Keratinocyte (primary cell): ENCODE results near the gene FOCAD.

Experiments
- CTCF ChIP-seq, 3 experiments: IDR thresholded peaks in 1 of 3; conservative IDR thresholded peaks in 1 of 3; optimal IDR thresholded peaks in 1 of 3; 2 replicates in 2 of 3; 3 replicates in 1 of 3; pipeline versions ENCODE3 to v1.5.1; 2011; ENCODE audit warnings: low read length in 3 of 3, mild to moderate bottlenecking in 3 of 3, moderate library complexity in 2 of 3, control low read depth in 1 of 3, inconsistent platforms in 1 of 3; ENCODE audit not compliant: insufficient read depth in 2 of 3; ENCODE audit errors: extremely low read depth in 1 of 3
- EZH2 ChIP-seq: IDR thresholded peaks from one replicate; pipeline ENCODE4 v1.6.1; 2012; ENCODE audit warnings: inconsistent platforms, mild to moderate bottlenecking, low read length, moderate library complexity

- TF ChIP-seq CTCF (optimal IDR thresholded peaks at IDR 0.05 in 1 of 3, IDR thresholded peaks at IDR 0.05 in 1 of 3, conservative IDR thresholded peaks at IDR 0.05 in 1 of 3; ENCODE audit: extremely low read depth in 1 of 3, insufficient read depth in 2 of 3, low read length in 3 of 3) (no peak), EZH2 (no peak)
These were observed 241.4 kb downstream of the FOCAD start for GRCh38 chr9:20925256-20926045.
